OCI-LY3 (cell line): ENCODE results near the gene PALS2.

Source experiments
- H2AFZ ChIP-seq: fragments of 200-600, 300-600 bp; shearing (Covaris generic); 2 replicates; pipeline ENCODE4 v1.6.0; 2014; ENCODE audit warnings: antibody characterized with exemption, low read depth, low read length
- H3K27ac ChIP-seq: fragments of 200-600, 300-600 bp; sonication (generic); 2 replicates; pipeline ENCODE4 v1.5.1; 2014; ENCODE audit warnings: mild to moderate bottlenecking, low read length, moderate library complexity, mixed read lengths
- H3K27me3 ChIP-seq: fragments of 200-600, 300-600 bp; sonication (generic); 2 replicates; pipeline ENCODE4 v1.6.1; 2014; ENCODE audit warnings: low read depth, low read length, mixed read lengths
- H3K36me3 ChIP-seq: fragments of 200-600, 300-600 bp; sonication (generic); replicated peaks from 2 replicates; pipeline ENCODE3; 2014; ENCODE audit warnings: low read depth, low read length, mixed read lengths
- H3K4me1 ChIP-seq: fragments of 300-600, 200-600 bp; sonication (generic); 2 replicates; pipeline ENCODE4 v1.6.1; 2014; ENCODE audit warnings: low read length, mixed read lengths
- H3K4me2 ChIP-seq: fragments of 200-600, 300-600 bp; sonication (generic); 2 replicates; pipeline ENCODE4 v1.6.1; 2014; ENCODE audit warnings: low read length, mixed read lengths
- H3K4me3 ChIP-seq: fragments of 300-600, 200-600 bp; sonication (generic); 2 replicates; pipeline ENCODE4 v1.5.1; 2014; ENCODE audit warnings: antibody characterized with exemption, mild to moderate bottlenecking, low read length, moderate library complexity
- H3K79me2 ChIP-seq: fragments of 300-600, 200-600 bp; shearing (Covaris generic); 2 replicates; pipeline ENCODE4 v1.6.1; 2014; ENCODE audit warnings: mild to moderate bottlenecking, low read length, mixed read lengths
- H3K9ac ChIP-seq: fragments of 300-600, 200-600 bp; shearing (Covaris generic); 2 replicates; pipeline ENCODE4 v1.6.0; 2014; ENCODE audit warnings: mild to moderate bottlenecking, low read length, moderate library complexity
- H3K9me3 ChIP-seq: fragments of 200-600, 300-600 bp; shearing (Covaris generic); 2 replicates; pipeline ENCODE4 v1.6.1; 2014; ENCODE audit warnings: low read length, mixed read lengths; ENCODE audit not compliant: insufficient read depth
- H4K20me1 ChIP-seq: fragments of 200-600, 300-600 bp; sonication (generic); 2 replicates; pipeline ENCODE4 v1.6.1; 2016; ENCODE audit warnings: low read length, mixed read lengths; ENCODE audit not compliant: insufficient read depth
- CTCF ChIP-seq: fragments of 200-600, 300-600 bp; sonication (generic); IDR thresholded peaks from 2 replicates; pipeline ENCODE4 v1.5.1; 2014; ENCODE audit warnings: antibody characterized with exemption, low read length, low read depth
- EZH2phosphoT487 ChIP-seq: fragments of 200-600 bp; shearing (Covaris generic); IDR thresholded peaks from 2 replicates; pipeline ENCODE4 v1.6.1; 2018; ENCODE audit warnings: antibody characterized with exemption, mixed run types, low read depth

Gene PALS2

GRCh38 chr7:24555719-24556118 lies 17.5 kb upstream of the PALS2 start:
- no peak overlapping the region for H2AFZ ChIP-seq
- no peak overlapping the region for H3K4me2 ChIP-seq
- H3K4me3 ChIP-seq = no peak overlapping the region
- no peaks in the 10 kb centered on the region for H3K4me1 ChIP-seq
- H3K9ac ChIP-seq = no peak overlapping the region
- TF ChIP-seq CTCF = no peak
- TF ChIP-seq EZH2phosphoT487 = no peak
- H4K20me1 ChIP-seq = no peaks in the 10 kb centered on the region
- no peaks in the 10 kb centered on the region for H3K9me3 ChIP-seq
- no peaks in the 10 kb centered on the region for H3K36me3 ChIP-seq
- H3K27ac ChIP-seq = no peak overlapping the region
- H3K27me3 ChIP-seq = no peaks in the 10 kb centered on the region
- H3K79me2 ChIP-seq = no peaks in the 10 kb centered on the region

GRCh38 chr7:24560772-24561171 lies 12.5 kb upstream of the PALS2 start:
- Histone ChIP-seq H3K27me3 (no peaks in the 10 kb centered on the region), H3K4me3 (no peak overlapping the region), H3K36me3 (no peaks in the 10 kb centered on the region), H3K9ac (no peak overlapping the region), H4K20me1 (no peaks in the 10 kb centered on the region), H3K4me2 (no peak overlapping the region), H3K9me3 (no peaks in the 10 kb centered on the region), H3K79me2 (no peaks in the 10 kb centered on the region), H2AFZ (no peak overlapping the region), H3K4me1 (no peaks in the 10 kb centered on the region), H3K27ac (no peak overlapping the region)
- no peak for TF ChIP-seq EZH2phosphoT487
- TF ChIP-seq CTCF = no peak

GRCh38 chr7:24566274-24566673 lies 7.0 kb upstream of the PALS2 start:
- Histone ChIP-seq H2AFZ (peak overlapping the region; percentile 60; the same call in 1 of the 2 replicates), H3K36me3 (no peaks in the 10 kb centered on the region), H3K9me3 (no peaks in the 10 kb centered on the region), H3K4me3 (no peak overlapping the region), H3K27ac (no peak overlapping the region), H3K4me1 (no peaks in the 10 kb centered on the region), H3K4me2 (0 out of 2 replicates have a peak overlapping the region, but pooled peaks have one; percentile 12), H3K9ac (no peak overlapping the region), H4K20me1 (no peaks in the 10 kb centered on the region), H3K27me3 (peaks cover 31% of the 10 kb centered on the region), H3K79me2 (no peaks in the 10 kb centered on the region)
- TF ChIP-seq EZH2phosphoT487 (no peak), CTCF (no peak)

- Histone ChIP-seq H3K9me3 (no peaks in the 10 kb centered on the region), H3K4me3 (no peak overlapping the region), H3K4me2 (no peak overlapping the region), H3K9ac (no peak overlapping the region), H3K36me3 (no peaks in the 10 kb centered on the region), H4K20me1 (no peaks in the 10 kb centered on the region), H3K27ac (no peak overlapping the region), H2AFZ (no peak overlapping the region), H3K79me2 (peaks cover 23% of the 10 kb centered on the region), H3K4me1 (peaks cover 13% of the 10 kb centered on the region), H3K27me3 (peaks cover 41% of the 10 kb centered on the region)
- TF ChIP-seq EZH2phosphoT487 (no peak), CTCF (no peak)
These were observed 2.3 kb upstream of the PALS2 start for GRCh38 chr7:24570983-24571382.
